DMS 273 (cell line): Measurements from ENCODE around the gene ZYX.

ENCODE experiments used
- DNase-seq: peaks from one replicate; lab custom pipeline; 2025; ENCODE audit not compliant: unreplicated experiment; lab: John Stamatoyannopoulos, UW

Gene ZYX, protein sequence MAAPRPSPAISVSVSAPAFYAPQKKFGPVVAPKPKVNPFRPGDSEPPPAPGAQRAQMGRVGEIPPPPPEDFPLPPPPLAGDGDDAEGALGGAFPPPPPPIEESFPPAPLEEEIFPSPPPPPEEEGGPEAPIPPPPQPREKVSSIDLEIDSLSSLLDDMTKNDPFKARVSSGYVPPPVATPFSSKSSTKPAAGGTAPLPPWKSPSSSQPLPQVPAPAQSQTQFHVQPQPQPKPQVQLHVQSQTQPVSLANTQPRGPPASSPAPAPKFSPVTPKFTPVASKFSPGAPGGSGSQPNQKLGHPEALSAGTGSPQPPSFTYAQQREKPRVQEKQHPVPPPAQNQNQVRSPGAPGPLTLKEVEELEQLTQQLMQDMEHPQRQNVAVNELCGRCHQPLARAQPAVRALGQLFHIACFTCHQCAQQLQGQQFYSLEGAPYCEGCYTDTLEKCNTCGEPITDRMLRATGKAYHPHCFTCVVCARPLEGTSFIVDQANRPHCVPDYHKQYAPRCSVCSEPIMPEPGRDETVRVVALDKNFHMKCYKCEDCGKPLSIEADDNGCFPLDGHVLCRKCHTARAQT

DNA sequence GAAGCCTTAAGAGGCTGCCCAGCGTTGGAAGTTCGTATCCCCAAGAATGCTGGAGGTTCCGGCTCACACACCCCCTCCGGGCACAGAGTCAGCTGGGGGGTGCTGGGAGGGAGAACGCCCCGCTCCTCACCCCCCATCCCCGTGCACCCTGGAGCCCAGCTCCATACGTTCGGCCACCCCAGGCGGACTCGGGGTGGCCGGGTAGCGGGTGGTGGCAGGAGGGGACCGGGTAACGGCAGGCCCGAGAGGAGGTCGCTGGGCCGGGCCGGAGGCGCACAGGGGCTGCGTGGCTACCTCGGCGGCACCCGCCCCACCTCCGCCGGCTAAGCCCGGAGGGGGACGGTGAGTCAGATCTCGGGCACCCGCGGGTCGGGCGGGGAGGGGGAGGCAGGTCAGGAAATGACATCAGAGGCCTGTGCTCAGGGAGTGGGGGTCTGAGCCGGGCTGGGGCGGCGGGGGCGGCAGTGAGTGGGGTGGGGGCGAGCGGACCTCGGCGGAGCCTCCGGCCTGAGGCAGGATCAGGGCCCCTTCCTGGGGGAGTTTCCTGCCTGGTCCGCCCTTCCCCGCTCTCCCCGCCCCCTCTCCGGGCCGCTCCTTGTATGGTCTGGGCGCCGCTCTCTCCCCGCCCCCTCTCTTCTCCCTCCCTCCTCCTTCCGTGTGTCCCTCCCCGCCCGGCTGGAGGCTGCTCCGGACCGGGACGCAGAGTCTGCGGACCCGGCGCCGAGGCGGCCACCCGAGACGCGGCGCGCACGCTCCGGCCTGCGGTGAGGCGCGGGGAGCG lies at the start of gene ZYX:
Gene ZYX, plus strand, starts transcription at position 700 of the 781 bp plus-strand sequence. CDS start 227 bp downstream, outside the sequence.
- peak; percentile 95 for DNase-seq

DNA sequence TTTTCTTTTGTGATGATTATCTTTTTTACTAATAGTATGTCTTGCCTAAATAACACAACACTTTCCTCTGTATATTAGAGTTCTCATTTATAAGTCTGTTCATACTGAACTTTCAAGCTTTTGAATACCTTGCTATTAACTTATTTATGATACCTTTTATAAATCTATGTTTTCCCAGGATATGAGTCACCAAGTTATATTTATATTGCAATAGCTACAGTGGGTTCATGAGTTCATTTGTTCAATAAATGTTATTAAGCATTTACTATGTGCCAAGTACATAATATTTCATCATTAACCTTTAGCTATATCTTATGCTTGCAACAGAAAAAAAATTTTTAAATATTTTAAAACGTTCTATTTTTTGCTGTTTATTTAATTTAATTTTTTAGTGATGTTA lies 46.9 kb upstream of the ZYX start:
- DNase-seq: no peak

DNA sequence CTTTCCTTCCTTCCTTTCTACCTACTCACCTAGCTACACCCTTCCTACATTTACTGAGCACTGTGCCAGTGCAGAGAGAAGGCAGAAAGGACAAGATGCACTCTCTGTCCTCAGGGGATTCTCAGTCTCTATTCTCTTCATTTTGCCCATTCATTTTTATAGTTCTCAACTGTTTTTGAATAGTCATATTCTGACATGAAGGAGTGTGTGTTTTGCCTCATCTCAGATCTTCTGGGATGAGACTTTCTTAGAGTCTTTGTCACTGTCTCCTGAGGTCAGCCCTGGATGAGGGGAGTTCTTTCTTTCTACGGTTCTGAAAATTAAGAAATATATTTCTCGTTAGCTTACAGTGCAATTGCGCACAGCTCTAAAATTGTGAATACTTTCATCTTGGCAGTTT lies 43.9 kb upstream of the ZYX start:
- no peak for DNase-seq

DNA sequence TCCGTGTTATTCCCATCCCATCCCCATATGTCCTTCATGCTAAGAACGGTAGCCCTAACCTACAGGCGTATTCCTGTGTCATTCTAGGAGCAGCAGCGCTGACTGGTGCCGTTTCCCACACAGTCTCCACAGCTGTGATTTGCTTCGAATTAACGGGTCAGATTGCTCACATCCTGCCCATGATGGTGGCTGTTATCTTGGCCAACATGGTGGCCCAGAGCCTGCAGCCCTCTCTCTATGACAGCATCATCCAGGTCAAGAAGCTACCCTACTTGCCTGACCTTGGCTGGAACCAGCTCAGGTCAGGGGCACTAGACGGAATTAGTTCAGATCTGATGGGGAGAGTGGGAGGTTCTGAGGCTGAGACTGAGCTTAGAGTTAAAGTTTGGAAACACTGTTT lies 39.3 kb upstream of the ZYX start:
- DNase-seq: no peak

DNA sequence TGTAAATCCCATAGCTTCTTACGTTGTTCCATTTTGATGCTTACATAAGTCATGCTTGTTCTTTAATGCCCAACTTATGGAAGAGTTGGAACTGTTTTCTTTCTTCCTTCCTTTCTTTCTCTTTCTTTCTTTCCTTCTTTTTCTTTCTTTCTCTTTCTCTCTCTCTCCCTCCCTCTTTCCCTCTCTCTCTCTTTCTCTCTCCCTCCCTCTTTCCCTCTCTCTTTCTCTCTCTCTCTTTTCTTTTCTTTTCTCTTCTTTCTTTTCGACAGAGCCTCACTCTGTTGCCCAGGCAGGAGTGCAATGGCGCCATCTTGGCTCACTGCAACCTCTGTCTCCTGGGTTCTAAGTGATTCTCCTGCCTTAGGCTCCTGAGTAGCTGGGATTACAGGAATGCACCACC lies 37.5 kb upstream of the ZYX start:
- DNase-seq: no peak

DNA sequence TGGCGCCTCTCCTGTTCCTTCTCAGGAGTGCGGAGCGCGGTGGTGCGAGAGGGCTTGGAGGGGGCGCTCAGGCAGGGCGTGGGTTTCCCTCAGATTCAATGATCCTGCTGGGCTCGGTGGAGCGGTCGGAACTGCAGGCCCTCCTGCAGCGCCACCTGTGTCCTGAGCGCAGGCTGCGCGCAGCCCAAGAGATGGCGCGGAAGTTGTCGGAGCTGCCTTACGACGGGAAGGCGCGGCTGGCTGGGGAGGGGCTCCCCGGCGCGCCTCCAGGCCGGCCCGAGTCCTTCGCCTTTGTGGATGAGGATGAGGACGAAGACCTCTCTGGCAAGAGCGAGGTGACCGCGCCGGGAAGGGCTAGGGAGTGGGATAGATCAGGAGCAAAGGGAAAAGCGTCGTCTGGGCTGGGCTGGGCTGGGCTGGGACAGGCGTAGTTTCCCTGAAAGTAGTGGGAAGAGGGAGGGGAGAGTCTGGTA lies 35.7 kb upstream of the ZYX start:
- peak; percentile 83 for DNase-seq

DNA sequence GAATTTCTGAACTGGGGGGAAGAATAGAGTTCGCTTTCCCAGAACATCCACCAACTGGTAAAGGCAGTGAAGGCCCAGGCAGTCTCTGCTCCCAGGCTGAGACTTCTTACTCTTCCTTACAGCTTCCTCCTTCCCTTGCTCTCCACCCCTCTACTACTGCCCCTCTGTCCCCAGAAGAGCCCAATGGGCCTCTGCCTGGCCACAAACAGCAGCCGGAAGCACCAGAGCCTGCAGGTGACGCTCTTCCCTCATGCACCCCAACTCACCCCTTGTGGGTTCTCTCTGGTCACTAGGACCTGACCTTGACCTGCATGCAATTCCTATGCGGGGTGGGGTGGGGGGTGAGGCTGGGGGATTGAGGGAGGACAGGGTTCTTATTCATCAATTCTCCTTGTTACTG lies 35.1 kb upstream of the ZYX start:
- DNase-seq: no peak

DNA sequence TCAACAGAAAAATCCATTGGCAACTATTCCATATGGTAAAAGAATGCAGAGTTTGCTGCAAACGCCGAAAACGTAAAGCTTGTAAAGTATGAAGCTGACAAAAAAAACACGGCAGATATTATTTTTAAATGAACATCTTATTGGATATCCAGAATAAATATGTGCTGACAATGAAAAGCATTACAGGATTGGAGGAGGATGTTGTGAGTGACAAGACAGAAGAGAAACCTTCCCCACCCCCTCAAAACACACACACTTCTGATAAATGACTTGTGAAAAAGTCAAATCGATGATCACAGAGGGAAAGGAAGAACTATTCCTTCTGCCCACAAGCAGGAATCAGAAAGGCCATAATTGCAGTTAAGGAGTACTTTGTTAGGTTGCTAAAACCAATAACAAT lies 33.2 kb upstream of the ZYX start:
- DNase-seq: no peak

DNA sequence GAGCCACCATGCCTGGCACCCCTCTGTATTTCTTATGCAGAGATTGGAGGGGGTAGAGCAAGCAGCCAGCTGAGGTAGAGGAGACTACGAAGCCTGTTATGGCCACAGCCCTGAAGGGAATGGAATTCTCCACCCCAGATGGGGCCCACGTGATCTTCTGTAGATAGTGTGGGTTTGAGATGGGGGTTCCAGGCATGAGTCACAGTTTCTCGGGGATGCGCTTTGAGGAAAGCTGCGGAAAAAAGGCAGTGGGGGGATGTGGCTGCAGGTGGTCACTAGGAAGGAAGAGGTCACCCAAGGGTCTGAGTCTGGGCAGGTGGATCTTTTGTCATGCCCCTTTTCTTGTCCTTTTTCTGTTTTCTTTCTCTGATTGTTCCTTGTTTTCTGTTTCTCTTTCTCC lies 30.1 kb upstream of the ZYX start:
- DNase-seq: no peak

DNA sequence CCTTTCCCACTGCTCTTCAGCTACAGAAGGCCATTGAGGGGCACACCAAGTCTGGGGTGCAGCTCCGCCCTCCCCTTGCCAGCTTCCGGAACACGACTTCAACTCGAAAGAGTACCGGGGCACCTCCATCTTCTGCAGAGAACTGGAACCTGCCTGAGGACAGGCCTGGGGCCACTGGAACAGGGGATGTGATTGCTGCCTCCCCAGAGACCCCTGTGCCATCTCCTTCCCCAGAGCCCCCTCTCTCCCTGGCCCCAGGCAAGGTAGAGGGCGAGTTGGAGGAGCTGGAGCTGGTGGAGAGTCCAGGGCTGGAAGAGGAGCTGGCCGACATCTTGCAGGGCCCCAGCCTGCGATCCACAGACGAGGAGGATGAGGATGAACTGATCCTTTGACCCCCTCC lies 29.6 kb upstream of the ZYX start:
- no peak for DNase-seq

DNA sequence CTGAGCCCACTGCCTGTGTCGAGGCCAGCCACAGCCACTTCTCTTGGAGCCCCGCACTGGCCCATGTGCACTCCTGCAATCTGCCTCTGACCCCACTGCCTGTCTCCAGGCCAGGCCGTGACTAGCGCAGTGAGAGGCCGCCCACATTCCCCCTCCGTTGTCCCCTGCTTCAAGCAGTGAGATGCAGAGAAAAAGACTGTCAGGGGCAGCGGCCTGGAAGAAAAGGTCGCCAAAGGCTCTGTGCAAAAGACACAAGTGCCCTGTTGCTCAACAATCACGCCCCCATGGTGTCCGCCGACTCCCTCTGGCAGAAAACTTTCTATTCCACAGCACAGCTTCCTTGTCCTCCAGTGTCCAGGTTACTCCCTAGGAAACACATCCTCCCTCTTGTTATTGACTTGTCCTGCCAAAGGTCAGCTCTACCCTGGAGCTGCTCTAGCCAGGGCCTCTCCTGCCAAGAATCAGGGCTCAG lies 28.6 kb upstream of the ZYX start:
- no peak for DNase-seq

DNA sequence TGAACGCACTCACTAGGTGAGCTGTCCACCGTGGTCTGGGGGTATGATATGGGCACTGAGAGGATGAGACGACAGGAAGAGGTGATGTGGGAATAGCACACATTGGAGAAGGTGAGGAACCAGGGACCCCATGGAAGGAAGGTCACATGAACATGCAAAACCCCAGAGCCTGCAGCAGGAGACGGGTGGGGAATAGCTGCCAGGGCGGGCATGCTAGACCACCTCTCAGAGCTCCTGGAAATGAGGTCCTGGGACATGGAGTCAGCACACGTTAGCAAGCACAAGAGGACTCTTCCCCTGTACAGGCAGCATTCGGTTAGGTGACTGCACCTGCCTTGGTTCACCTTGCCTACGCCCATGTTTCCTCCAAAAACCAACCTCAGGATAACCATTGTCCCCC lies 26.8 kb upstream of the ZYX start:
- no peak for DNase-seq

DNA sequence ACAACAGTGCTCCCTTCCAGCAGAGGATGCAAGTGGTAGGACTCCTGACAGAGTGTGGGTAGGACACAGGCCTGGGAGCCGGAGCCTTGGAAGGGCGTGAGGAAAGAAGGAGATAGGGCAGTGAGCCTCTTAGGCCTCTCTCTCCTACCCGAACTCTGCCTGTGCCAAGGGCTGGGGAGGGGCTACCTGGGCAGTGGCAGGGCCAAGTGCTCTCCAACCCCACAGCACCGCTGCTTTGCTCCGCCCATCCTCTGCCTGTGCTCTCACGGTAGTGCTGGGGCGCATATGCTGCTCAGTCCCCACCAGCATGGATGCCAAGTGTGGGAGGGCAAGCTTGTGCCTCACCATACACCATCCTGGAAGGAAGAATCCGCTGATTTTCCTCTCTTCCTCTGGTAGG lies 26.2 kb upstream of the ZYX start:
- DNase-seq: no peak

DNA sequence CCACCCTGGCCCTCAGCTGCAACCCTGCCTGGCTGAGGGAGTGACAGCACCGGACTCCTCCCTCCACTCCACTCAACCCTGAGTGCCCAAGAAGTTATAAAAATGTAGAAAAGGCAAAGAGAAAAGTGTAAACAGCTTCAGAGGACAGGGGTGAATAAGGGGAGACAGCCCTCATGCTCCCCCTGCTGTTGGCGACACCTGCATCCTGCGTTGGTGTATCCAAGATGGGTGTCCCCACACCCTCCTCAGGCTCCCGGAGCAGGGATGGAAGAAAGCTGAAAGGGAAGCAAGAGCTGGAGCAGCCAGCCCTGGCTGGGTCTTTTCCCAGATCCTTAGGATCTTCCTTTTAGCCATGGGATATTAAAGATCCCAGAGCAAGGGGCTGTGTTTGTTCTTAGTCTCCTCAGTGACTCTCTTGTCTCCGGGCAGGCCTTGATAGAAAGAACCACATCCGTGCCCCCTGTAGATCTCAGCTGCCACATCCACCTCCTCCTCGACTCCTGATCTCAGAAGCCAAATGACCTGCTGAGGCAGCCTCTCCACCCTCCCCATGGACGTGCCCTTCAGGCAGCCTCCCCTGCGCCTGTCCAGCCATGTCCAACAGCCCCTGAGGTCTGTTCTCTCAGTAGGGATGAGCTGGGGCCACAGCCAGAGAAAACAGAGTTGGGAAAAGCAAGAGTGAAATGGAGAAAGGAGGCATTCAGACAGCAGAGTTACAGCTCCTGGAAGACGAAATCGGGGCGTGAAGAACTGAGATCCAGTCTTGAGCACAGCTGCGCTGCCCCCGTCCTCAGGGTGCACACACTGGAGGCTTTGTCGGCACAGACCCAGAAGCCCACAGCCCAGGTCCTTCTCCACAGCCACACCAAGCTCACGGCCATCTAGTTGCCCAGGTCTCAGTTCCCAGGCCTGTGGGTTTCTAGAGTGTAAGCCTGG lies 25.4 kb upstream of the ZYX start:
- DNase-seq: no peak

DNA sequence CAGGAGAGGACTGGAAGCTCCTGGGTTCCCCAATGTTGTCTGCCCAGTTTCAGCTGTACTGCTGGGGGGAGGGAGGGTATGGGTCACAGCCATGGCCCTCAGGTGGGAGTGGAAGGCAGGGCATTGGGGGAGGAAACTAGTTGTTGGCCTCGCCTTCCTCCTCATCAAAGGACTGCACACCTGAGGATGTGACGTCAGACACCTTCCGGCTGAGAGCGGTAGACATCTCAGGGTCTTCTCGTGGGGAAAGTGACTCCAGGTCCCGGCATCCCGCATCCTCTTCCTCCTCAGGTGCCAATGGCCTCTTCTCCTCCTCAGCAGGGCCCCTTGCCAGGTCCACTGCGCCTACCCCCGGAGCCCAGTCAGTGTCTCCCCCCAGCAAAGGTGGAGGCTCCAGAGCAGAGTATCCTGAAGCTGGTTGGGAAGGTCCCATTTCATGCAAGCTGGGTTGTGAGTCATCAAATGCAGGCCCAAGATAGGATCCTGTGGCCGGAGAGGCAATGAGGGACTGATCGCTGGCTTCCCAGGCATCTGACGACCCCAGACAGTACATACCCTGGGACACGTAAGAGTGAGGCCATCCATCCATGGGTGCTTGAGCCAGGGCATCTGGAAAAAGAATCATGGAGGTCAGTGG lies 24.6 kb upstream of the ZYX start:
- no peak for DNase-seq

DNA sequence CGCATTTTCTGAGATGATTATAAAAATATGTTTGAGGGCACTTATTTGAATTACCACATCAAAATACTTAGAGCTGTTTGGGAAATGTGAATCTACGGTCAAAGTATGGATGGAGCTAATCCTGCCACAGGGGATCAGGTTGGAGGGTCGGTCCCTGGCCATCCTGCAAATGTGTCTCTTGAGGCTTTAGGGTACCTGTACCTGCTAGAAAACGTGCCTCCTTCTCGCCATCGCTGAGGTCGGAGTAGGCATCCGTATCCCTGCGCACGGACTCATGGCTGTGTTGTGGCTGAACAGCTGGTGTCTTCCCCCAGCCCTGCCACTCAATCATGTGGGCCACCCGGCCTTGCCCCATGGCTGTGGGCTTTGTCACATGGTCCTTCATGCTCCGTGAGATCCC lies 22.5 kb upstream of the ZYX start:
- no peak for DNase-seq

DNA sequence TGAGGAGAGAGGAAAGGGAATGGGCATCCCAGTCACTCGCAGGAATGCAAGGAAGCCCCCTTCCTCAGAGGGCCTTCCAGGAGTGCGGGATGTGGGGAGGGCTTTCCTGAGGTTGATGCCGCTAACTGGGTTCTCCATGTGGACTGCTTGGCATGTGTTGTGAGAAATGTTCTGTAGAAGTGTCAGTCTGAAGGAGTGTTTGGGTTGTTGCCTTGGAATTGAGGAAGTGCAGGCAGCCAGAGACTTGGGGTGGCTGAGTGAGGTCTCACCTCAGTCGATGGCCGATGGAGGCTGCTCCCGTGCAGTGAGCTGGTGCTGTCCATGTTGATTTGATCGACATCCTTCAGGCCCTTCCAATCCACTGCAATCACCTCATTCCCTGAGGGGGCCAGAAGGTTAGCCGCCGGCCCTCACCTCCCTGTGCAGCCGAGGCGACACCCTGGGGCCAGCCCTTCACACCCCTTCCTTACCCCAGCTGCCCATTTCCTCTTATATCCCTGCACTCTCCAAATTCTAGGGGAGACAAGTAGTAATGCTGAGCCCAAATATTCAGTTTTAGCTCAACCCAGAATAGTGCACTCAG lies 21.3 kb upstream of the ZYX start:
- no peak for DNase-seq

DNA sequence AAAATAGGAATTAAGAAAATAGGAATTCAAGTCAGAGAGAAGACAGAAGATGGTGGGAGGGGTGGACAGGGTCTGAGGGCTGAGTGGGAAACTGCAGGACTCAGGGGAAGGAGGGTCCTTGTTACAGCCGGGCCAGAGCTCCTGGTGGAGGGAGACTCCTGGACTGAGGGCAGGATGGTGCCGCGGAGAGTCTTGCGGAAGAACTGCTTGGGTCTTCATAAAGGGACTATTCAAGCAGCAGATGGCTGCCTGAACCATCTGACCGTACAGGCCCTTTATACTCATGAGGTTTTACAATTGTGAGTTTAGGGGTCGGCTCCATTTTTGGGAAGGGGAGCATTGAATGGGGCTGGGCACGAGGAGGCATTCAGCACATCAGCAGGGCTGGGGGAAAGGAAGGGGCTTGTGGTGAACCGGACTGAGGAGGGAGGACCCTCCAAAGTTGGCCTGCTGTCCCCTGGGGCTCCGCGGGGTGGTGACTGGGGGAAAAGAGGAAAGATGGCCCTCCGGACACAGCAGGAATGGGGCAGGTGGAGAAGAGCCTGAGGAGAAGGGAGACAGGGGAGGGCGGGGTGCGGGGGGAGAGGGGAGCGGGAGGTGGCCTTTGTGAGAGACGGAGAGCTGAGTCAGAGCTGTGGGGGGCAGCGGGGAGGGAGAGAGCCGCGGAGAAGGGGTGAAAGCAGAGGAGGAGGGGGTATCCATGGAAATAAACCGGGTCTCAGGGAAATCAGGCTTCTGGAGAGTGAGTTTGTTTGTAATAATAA lies 20.2 kb upstream of the ZYX start:
- no peak for DNase-seq

DNA sequence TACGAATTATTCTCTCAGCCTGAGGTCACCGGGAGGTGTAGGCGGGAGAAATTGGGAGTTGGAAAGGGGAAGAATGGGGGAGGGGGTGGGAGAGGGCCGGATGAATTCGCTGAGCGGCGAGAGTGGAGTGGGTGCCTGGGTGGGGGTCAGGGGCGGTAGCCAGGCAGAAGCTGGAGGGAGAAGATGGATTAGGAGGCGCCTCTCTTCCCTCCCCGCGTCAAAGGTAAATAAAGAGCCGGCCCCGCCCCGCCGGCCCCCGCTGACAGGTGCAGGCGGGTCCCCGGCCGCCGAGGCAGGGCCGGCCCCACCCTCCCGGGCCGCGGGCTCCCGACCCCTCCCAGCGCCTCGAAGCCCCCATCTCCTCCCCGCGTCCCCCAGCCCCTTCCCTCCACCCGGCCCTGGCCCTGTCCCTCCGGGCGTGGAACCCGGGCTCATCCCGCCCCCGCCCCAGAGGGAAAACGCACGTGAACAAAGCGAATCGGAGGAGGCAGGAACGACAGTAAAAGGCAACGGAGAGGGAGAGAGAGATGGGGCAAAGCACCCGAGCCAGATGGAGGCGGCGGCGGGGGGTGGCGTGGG lies 19.5 kb upstream of the ZYX start:
- DNase-seq: peak; percentile 42
